ENCODE measurements around the gene ANKRD37. TPM values are rescaled to one million over a fixed set of nuclear protein-coding genes. Genes with fewer than 3 reads are reported as not detected.

ANKRD37 gene
- total and polyA plus RNA-seq, 9 of the 15 experiments (the other 6 are each of a cell fraction or from before 2014, with no cell fraction given) = 1.3 to 53.7 (median 3.6) TPM

- Histone ChIP-seq H4K20me1 (replicated peaks; ENCODE audit: control insufficient read depth, insufficient read depth, low read length) (no peaks in the 10 kb centered on the region), H3K27ac (ENCODE audit: extremely low read depth, low read depth, low read length) (no peak overlapping the region), H2AFZ (ENCODE audit: low read depth, low read length) (no peak overlapping the region), H3K36me3 (ENCODE audit: control insufficient read depth, insufficient read depth, low read length) (peaks cover 3% of the 10 kb centered on the region; the same call in 2 of the 3 replicates), H3K4me1 (replicated peaks in 1 of 2; ENCODE audit: control insufficient read depth in 2 of 2, insufficient read depth in 2 of 2, low read length in 2 of 2) (peaks cover 2 to 5% of the 10 kb centered on the region in 2 experiments), H3K9me3 (replicated peaks; ENCODE audit: control insufficient read depth, insufficient read depth, low read depth, low read length) (no peaks in the 10 kb centered on the region), H3K4me2 (ENCODE audit: insufficient read depth, low read length) (no peak overlapping the region), H3K27me3 (ENCODE audit: control insufficient read depth in 2 of 2, insufficient read depth in 2 of 2, low read length in 2 of 2) (no peaks in the 10 kb centered on the region), H3K9me1 (ENCODE audit: control insufficient read depth, insufficient read depth, low read length) (no peaks in the 10 kb centered on the region), H3K4me3 (no peak overlapping the region), H3K79me2 (ENCODE audit: control insufficient read depth, insufficient read depth, low read length) (no peaks in the 10 kb centered on the region), H3K9ac (ENCODE audit: insufficient read depth in 1 of 2, low read depth in 2 of 2, low read length in 2 of 2) (no peak overlapping the region)
- ChIA-PET CTCF (ENCODE audit: low intra/inter-chr PET ratio) (no interaction called here), POLR2A (no interaction called here)
- intact Hi-C loops (cut with micrococcal nuclease) (no loop called here), in situ Hi-C loops (cut with MboI) (no loop called here)
- FAIRE-seq (no peak), DNase-seq (ENCODE audit: extremely low read depth in 1 of 4, low spot score in 3 of 4) (no peak), ATAC-seq (peak; percentile 28; the same call in 1 of the 3 replicates)
- WGBS (ENCODE audit: insufficient coverage, low coverage, missing lambda C conversion rate) = 71% methylated on average over 7 of the region's 7 CpGs
- no TSS peak for BruUV-seq (replicated peaks)
- no peak for TF ChIP-seq MAFF (IDR thresholded peaks at IDR 0.05; ENCODE audit: low read length)
- TF ChIP-seq BCL6 (CRISPR knock-in tag; IDR thresholded peaks at IDR 0.05) = no peak
Measured at GRCh38 chr4:185352202-185352601, 44.4 kb upstream of the ANKRD37 start.

DNA sequence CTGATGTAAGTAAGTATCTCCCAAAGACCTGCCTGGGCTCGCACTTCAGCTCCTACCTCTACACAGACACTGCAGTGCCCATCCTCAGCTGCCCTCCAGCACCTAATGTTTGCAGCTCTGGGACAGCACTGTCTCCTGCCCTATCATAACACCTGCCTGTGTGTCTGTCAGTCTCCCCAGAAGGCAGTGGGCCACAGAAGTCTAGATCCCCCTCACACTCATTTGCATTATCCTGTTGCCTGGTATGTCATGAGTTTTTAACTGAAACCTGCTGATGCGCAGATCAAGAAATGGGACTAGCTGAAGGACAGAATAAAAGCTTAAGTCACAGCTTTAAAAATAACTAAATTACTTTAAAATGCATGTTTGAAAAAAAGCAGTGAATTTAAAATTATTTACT, 43.9 kb upstream of the ANKRD37 start:
- peaks cover 5 to 10% of the 10 kb centered on the region in 2 experiments for H3K4me1 ChIP-seq (replicated peaks in 1 of 2; ENCODE audit: control insufficient read depth in 2 of 2, insufficient read depth in 2 of 2, low read length in 2 of 2)
- no peak overlapping the region for H3K27ac ChIP-seq (ENCODE audit: extremely low read depth, low read depth, low read length)
- no peak overlapping the region for H3K4me3 ChIP-seq
- ChIA-PET CTCF (ENCODE audit: low intra/inter-chr PET ratio) (no interaction called here), POLR2A (no interaction called here)
- TF ChIP-seq PBX2 (CRISPR knock-in tag; IDR thresholded peaks at IDR 0.05; ENCODE audit: low read depth) (no peak), PBX2 (tag; conservative IDR thresholded peaks at IDR 0.05; ENCODE audit: low read depth) (no peak), DNMT1 (IDR thresholded peaks at IDR 0.05) (no peak)
- H3K36me3 ChIP-seq (ENCODE audit: control insufficient read depth, insufficient read depth, low read length) = peaks cover 2% of the 10 kb centered on the region; the same call in 1 of the 3 replicates
- H4K20me1 ChIP-seq (replicated peaks; ENCODE audit: control insufficient read depth, insufficient read depth, low read length) = no peaks in the 10 kb centered on the region
- no peaks in the 10 kb centered on the region for H3K9me1 ChIP-seq (ENCODE audit: control insufficient read depth, insufficient read depth, low read length)
- in situ Hi-C loops (cut with MboI) = no loop called here
- no peak for DNase-seq (ENCODE audit: extremely low read depth in 1 of 4, low spot score in 3 of 4)
- H3K27me3 ChIP-seq (ENCODE audit: control insufficient read depth in 2 of 2, insufficient read depth in 2 of 2, low read length in 2 of 2) = no peaks in the 10 kb centered on the region
- no peaks in the 10 kb centered on the region for H3K9me3 ChIP-seq (replicated peaks; ENCODE audit: control insufficient read depth, insufficient read depth, low read depth, low read length)
- H3K79me2 ChIP-seq (ENCODE audit: control insufficient read depth, insufficient read depth, low read length) = no peaks in the 10 kb centered on the region
- intact Hi-C loops (cut with micrococcal nuclease) = no loop called here
- no peak overlapping the region for H3K4me2 ChIP-seq (ENCODE audit: insufficient read depth, low read length)
- no peak for FAIRE-seq
- WGBS (ENCODE audit: insufficient coverage, low coverage, missing lambda C conversion rate) = 78% methylated on average over 2 of the region's 2 CpGs
- no peak overlapping the region for H3K9ac ChIP-seq (ENCODE audit: insufficient read depth in 1 of 2, low read depth in 2 of 2, low read length in 2 of 2)
- no TSS peak for BruUV-seq (replicated peaks)
- H2AFZ ChIP-seq (ENCODE audit: low read depth, low read length) = no peak overlapping the region
- ATAC-seq = no peak

Data from K562 (cell line).